ENCODE data around the gene MAP6D1.

The MAP6D1 gene

DNA sequence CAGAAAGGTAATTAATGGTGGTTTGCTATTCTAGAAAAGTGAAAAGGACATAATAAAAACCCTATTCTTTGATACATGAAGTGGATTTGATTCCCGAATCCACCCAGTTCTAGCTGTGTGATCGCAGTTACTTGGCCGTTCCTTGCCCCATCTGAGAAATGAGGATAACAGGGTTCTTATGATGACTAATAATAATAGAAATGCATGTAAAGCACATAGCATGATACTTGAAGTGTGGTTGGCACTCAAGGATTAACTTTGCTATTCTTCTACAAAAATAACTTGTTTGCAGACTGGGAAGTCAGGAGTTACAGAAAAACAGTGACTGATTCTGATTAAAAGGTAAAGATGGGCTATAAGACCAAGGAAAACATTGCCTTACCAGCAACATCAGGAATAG, 32.5 kb upstream of the MAP6D1 start:
- in situ Hi-C loops (cut with MboI; ENCODE audit: low pct_unique_long_range_greater_than_20kb, low sequenced_read_pairs, unreplicated experiment), result no loop called here
- TF ChIP-seq, protein P1, sequence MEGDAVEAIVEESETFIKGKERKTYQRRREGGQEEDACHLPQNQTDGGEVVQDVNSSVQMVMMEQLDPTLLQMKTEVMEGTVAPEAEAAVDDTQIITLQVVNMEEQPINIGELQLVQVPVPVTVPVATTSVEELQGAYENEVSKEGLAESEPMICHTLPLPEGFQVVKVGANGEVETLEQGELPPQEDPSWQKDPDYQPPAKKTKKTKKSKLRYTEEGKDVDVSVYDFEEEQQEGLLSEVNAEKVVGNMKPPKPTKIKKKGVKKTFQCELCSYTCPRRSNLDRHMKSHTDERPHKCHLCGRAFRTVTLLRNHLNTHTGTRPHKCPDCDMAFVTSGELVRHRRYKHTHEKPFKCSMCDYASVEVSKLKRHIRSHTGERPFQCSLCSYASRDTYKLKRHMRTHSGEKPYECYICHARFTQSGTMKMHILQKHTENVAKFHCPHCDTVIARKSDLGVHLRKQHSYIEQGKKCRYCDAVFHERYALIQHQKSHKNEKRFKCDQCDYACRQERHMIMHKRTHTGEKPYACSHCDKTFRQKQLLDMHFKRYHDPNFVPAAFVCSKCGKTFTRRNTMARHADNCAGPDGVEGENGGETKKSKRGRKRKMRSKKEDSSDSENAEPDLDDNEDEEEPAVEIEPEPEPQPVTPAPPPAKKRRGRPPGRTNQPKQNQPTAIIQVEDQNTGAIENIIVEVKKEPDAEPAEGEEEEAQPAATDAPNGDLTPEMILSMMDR (IDR thresholded peaks at IDR 0.05; ENCODE audit: extremely low read depth, insufficient read depth, missing control alignments), result no peak
- no peak for DNase-seq (ENCODE audit: low spot score)

DNA sequence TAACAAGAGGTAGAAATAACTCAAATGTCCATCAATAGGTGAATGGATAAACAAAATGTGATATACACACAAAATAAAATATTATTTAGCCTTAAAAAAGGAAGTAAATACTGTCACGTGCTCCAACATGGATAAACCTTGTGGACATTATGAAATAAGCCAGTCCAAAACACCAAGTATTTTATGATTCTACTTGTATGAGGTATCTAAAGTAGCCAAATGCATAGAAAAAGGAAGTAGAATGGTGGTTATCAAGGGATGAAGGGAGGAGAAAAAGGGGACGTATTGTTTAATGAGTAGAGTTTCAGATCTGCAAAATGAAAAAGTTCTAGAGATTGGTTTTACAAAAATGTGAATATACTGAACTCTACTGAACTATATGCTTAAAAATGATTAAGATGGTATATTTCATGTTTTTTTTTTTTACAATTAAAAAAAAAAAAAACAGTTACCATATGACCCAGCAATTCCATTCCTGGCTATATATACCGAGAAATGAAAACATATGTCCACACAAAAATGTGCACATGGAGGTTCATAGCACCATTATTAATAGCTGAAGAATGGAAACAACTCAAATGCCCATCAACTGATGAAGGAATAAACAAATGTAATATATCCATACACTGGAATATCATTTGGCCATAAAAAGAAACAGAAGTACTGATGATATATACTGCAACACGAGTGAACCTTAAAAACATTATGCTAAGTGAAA, 29.1 kb upstream of the MAP6D1 start:
- TF ChIP-seq, protein P1 (IDR thresholded peaks at IDR 0.05; ENCODE audit: extremely low read depth, insufficient read depth, missing control alignments), result no peak
- in situ Hi-C loops (cut with MboI; ENCODE audit: low pct_unique_long_range_greater_than_20kb, low sequenced_read_pairs, unreplicated experiment), result no loop called here
- no peak for DNase-seq (ENCODE audit: low spot score)

DNA sequence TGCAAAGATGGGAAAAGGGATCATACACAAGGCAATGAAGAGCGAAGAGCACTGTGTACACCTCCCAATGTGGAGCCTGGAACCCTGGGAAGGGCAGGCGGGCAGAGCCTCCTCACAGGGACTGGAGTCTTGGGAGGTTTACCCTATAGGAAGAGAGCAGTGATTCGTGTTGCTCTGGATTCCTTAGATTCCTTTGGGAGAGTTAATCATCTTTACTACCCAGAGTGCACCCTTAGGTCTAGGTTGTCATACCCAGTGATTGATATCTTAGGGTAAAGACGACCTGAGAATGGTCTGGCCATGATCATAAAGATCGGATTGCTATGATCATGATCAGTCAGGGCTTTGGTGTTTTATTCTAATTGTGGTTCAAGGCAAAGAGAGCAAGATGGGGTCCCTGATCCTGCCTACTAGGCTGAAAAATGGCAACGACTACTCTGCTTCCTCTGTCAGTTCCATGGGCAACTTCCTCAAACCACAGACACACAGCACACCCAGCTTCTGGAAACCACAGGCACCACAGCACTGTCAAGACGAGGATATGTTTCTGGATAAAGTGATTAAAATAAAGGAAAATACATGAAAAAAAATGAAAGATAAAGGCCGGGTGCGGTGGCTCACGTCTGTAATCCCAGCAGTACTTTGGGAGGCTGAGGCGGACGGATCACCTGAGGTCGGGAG, 20.4 kb upstream of the MAP6D1 start:
- TF ChIP-seq, protein P1 (IDR thresholded peaks at IDR 0.05; ENCODE audit: extremely low read depth, insufficient read depth, missing control alignments), result no peak
- in situ Hi-C loops (cut with MboI; ENCODE audit: low pct_unique_long_range_greater_than_20kb, low sequenced_read_pairs, unreplicated experiment), result no loop called here
- DNase-seq (ENCODE audit: low spot score), result no peak

DNA sequence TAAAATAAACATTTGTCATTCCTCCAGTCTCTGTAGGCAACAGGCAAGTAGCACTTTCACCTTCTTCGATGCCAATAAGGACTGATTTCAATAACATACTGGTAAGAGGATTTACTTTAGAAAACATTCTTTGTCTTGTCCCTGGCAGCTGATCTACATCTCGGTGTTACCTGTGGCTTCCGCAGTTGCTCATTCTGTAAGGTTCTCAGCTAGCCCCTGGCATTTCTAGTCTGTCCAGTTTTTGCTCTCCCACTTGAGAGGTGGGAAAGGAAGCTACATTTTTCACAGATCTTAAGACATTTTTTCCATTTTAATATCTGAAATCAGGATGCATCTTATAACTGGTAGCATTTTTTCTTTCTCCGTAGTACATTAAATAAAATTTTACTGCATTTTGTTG, 19.7 kb upstream of the MAP6D1 start:
- TF ChIP-seq, protein P1 (IDR thresholded peaks at IDR 0.05; ENCODE audit: extremely low read depth, insufficient read depth, missing control alignments), result no peak
- in situ Hi-C loops (cut with MboI; ENCODE audit: low pct_unique_long_range_greater_than_20kb, low sequenced_read_pairs, unreplicated experiment), result no loop called here
- DNase-seq (ENCODE audit: low spot score), result no peak

DNA sequence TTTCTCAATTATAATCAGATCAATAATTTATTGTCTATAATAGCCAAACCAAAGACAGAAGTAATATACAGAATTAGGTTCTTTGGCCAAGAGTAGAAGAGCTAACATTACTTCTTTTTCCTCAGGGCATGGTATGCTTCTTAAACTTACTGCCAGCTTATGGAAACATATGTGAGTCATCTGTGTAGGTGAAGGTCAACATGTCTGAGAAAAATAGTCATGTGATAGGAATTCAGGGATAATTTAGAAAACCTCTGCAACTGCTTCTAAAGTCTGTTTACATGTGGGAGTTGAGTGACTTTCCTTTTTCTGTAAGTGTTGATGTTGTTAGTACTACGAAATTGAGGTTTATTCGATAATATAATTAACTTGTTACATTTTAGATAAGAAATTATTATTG, 19.2 kb upstream of the MAP6D1 start:
- DNase-seq (ENCODE audit: low spot score), result no peak
- in situ Hi-C loops (cut with MboI; ENCODE audit: low pct_unique_long_range_greater_than_20kb, low sequenced_read_pairs, unreplicated experiment), result no loop called here
- TF ChIP-seq, protein P1 (IDR thresholded peaks at IDR 0.05; ENCODE audit: extremely low read depth, insufficient read depth, missing control alignments), result no peak

DNA sequence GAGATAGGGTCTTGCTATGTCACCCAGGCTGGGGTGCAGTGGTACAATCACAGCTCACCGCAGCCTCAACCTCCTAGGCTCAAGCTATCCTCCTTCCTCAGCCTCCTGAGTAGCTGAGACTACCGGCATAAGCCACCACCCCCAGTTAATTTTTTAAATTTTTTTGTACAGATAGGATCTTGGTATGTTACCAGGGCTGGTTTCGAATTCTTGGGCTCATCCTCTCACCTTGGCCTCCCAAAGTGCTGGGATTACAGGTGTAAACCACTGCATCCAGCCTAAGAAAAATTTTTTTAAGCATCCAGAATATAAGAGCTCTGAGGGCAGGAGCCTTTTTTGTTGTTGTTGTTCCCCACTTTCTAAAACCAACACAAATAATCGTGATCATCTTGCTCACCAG, 14.4 kb upstream of the MAP6D1 start:
- DNase-seq (ENCODE audit: low spot score), result no peak
- in situ Hi-C loops (cut with MboI; ENCODE audit: low pct_unique_long_range_greater_than_20kb, low sequenced_read_pairs, unreplicated experiment), result no loop called here
- TF ChIP-seq, protein P1 (IDR thresholded peaks at IDR 0.05; ENCODE audit: extremely low read depth, insufficient read depth, missing control alignments), result no peak
